ENCODE measurements around the gene MYO16.
A peak's percentile ranks its signal among the peaks of the same experiment; 100 is the strongest.

Gene MYO16

DNA sequence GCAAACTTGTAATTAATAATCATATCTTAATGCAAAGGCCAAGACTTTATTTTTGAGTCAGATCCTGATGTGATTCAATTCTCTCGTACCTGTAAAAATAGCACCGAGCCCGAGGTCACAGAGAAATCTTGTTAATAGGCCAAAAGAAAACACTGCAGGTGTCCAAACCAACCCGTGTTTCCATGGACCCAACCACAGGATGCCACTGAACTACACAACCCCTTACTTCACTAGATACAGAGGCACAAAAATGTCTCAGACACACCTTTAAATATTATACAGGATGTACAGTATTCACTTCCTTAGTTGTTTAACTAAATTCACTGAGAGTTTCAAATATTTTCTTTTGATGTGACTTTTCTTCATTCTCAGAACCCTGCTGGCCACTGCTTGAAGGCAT, 530.9 kb downstream of the MYO16 start:
- DNase-seq = no peak

- peak; percentile 11 for DNase-seq
These were observed 531.7 kb downstream of the MYO16 start for GRCh38 chr13:109160887-109161669.

GRCh38 chr13:109162248-109163036, 533.0 kb downstream of the MYO16 start:
- no peak for DNase-seq

DNA sequence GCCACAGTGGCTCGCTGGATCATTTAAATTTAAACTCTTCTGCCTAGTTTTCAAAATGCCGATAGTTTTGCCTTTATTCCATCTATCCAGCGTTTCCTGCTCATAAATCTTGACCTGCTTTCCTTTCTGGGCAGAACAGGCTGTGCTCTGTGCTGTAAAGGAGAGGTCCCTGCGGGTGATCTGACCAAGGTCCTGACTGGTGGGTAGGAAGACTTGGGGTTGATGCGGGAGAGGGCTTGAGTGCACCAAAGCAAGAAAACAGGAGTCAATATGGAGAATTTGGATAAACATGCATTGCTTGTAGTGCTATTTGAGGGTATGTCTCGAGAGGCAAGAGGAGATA, 533.6 kb downstream of the MYO16 start:
- DNase-seq = no peak

- DNase-seq = no peak
These were observed 536.0 kb downstream of the MYO16 start for GRCh38 chr13:109165417-109165904.

DNA sequence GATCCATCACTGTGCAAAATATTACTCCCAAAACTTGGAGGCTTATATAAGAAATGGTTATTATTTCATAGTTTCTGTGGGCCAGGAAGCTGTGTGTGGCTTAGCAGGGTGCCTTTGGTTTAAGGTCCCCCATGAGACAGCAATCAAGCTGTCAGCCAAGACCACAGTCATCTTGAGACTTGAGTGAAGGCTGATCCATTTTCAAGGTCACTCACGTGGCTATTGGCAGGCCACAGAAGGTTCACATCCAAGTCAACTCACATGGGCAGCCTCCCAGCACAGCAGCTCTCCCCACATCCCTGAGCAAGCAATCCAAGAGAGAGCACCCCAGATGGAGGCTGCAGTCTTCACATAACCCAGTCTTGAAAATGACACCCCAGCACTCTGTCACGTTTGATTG, 537.4 kb downstream of the MYO16 start:
- no peak for DNase-seq

DNA sequence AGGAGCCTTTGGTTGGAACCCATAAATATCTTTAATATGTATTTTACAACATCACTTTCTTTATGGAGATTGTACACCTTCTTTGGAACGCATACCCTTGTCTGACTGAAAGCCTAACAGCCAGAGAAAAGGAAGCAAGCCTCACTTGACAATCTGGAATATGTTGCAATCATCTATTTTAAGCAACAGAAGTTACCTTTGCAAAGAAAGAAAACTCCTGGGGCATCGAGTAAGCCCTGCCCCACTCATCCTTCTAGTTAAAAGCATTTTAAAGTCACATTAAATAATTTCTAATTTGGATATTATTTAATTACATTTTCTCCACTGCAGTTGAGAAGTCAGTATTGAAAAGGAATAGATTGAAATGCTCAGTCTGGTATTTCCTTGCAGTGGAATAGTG, 542.7 kb downstream of the MYO16 start:
- no peak for DNase-seq

GRCh38 chr13:109175666-109176065, 546.3 kb downstream of the MYO16 start:
- no peak for DNase-seq

DNA sequence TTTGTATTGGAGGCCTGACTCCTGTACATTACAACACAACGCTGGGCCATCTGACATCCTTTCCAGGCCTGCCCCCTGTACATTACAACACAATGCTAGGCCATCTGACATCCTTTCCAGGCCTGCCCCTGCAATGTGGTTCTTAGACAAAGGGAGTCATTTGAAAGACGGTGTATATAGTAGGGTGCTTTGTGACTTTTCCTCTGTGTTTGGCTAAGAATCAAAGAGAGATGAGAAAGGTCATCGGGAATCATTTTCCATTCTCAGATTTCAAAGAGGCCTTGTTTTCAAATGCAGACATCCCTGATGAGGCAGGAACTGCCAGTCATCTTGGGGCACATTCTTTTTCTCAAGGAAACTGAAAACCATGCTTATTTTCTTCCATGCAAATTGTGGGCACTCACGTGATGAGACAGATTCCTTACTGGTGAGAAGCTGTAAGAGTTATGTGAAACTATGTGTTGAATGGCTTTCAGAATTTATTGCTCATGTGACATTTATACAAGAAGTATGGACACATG, 551.6 kb downstream of the MYO16 start:
- DNase-seq = no peak

- DNase-seq = no peak
These were observed 553.5 kb downstream of the MYO16 start for GRCh38 chr13:109182777-109183465.

DNA sequence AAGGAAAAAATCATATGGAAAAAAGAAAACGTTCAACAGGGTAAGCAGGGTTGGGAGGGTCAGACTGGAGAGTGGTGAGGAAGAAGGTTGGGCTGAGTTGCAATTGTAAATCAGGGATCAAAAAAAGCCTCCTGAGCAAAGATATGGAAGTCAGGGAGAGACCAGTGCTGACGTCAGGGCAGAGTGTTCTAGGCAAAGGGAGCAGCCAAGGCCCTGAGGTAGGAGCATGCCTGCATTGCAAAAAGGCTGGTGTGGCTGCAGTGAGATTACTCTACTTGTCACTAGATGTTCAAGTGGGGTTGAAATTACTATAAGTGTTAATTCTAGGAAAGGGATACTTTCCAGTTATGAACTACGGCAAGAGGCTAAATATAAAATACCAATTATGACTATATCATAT, 562.0 kb downstream of the MYO16 start:
- no peak for DNase-seq

DNA sequence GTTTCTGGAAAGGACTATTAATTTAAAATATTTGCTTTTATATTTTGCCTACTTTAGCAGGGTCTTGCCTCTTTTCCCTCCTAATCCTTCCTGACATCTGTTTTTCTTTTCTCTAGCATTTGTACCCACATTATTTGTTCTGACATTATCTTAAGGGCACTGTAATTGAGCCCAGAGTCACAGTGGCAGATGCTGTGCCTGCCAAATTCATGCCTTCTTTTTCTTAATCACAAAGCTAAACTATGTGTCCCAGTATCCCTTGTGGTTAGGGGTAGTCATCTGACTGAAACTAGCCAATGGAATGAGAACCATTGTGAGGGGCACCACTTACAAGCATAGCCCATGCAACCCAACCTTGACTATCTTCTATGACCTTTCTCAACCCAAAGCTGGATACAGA, 562.9 kb downstream of the MYO16 start:
- DNase-seq = no peak

- DNase-seq = no peak
These were observed 567.5 kb downstream of the MYO16 start for GRCh38 chr13:109196948-109197347.

DNA sequence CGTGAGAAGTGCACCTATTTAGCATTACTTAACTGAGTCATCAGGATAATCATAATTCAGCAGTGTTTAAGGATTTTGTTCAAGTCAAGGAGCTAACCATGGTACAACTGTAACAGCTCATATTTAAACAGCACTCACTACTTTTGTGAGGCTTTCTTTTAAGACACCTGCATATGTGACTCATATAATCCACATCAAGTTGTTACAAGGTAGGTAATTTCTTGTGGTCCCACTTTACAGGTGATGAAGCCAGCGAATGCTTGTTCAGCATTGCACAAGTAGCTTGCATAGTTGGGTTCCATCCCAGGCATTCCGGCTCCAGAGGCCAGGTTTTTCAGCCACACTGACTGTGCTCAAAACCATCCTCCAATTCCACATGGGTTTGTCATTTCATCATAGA, 569.2 kb downstream of the MYO16 start:
- no peak for DNase-seq

DNA sequence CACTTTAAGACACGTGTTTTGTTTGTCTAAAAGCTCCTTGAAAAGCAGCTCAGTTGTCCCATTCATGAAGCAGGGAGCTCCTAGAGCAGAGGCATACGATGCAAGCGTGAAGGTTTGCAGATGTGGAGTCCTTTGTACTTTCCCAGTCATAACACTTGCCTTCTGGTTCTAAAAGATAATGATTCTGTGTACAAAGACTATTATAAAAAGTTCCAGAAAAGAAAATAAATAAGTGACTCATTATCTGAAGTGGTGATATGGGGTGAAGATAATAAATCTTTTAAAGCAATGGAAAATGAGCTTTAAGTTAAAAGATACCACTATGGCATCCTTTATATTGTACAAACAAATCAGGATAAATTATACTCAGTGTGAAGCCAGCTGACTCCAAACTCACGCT, 569.9 kb downstream of the MYO16 start:
- no peak for DNase-seq

- DNase-seq = no peak
These were observed 571.1 kb downstream of the MYO16 start for GRCh38 chr13:109200556-109200955.

GRCh38 chr13:109203587-109203986, 574.2 kb downstream of the MYO16 start:
- no peak for DNase-seq

- DNase-seq = no peak
These were observed 574.8 kb downstream of the MYO16 start for GRCh38 chr13:109204252-109204651.

- DNase-seq = no peak
These were observed 575.2 kb downstream of the MYO16 start for GRCh38 chr13:109204657-109205056.

DNA sequence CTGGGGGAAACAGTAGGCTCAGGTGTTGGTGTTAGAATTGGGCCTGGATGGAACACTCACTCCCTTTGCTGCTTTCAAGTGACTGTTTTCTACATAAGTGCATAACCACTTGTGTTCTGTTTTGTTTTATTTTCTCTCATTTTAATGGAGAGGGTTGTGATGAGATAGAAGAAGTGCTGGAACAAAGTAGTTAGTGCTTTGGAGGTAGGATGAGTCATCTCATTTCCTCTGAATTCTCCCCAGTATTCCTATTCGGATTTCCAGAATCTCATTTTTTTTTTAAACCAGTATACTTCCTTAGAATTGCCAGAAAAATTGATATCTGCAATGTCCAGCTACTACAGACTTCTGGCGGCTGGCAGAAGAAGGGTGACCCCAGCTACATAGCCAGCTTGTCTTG, 575.9 kb downstream of the MYO16 start:
- no peak for DNase-seq

DNA sequence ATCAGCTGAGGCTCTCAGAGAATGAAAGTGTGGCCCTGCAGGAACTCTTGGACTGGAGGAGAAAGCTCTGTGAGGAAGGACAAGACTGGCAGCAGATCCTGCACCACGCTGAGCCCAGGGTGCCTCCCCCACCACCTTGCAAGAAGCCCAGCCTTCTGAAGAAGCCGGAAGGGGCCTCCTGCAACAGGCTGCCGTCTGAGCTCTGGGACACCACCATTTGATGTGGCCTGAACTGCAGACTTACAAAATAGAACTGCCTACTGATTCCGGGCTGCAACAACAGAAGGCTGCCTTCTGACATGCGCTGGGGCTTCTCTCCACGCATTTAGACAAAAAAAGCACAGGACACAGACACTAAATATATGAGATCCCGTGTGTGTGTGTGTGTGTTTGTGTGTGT, 577.2 kb downstream of the MYO16 start:
- DNase-seq = no peak

- no peak for DNase-seq
These were observed 578.2 kb downstream of the MYO16 start for GRCh38 chr13:109207622-109208021.

GRCh38 chr13:109208522-109208921, 579.1 kb downstream of the MYO16 start:
- no peak for DNase-seq

- no peak for DNase-seq
These were observed 580.1 kb downstream of the MYO16 start for GRCh38 chr13:109209526-109209925.
